ENCODE data around the gene SPPL2B.

GRCh38 chr19:2399582-2399981 lies 71.1 kb downstream of the SPPL2B start:
- TF ChIP-seq CTCF (IDR thresholded peaks at IDR 0.05; ENCODE audit: insufficient read depth, low read length, poor library complexity, severe bottlenecking) (no peak), EZH2phosphoT487 (conservative IDR thresholded peaks at IDR 0.05; ENCODE audit: low read length) (no peak)

Data from SU-DHL-6 (cell line).